H1 (cell line): Measurements from ENCODE around the gene CSNK1G3. TPM values are rescaled to one million over a fixed set of nuclear protein-coding genes. Genes with fewer than 3 reads are reported as not detected.

Experiments
- CTCF ChIA-PET: fragments of 300-600 bp; sonication (Branson Sonifier 250); formaldehyde crosslinking; loops from one replicate; lab custom pipeline; 2021; ENCODE audit not compliant: partially characterized antibody; lab: Charles Lee
- POLR2A ChIA-PET: fragments of 300-600 bp; sonication (Branson Sonifier 250); formaldehyde crosslinking; loops from one replicate; lab custom pipeline; 2021; ENCODE audit warnings: inconsistent platforms; ENCODE audit not compliant: partially characterized antibody; lab: Charles Lee
- DNase-seq, 2 experiments: peaks; one replicate each; pipeline versions ENCODE4 v3.0.0 to v3.0.0-alpha.2; 2010 to 2022; ENCODE audit warnings: low spot score in 2 of 2, low read depth in 1 of 2, mixed read lengths in 1 of 2
- FAIRE-seq: peaks from 2 replicates; lab custom pipeline; 2011; peaks lifted over from hg19 to GRCh38; lab: Jason Lieb, UNC
- H2AFZ ChIP-seq: 2 replicates; pipeline ENCODE4 v1.8.1; 2012; ENCODE audit warnings: low read length, inconsistent platforms
- H2AK5ac ChIP-seq: 2 replicates; pipeline ENCODE4 v1.6.1; 2013; ENCODE audit warnings: low read depth, low read length
- H2BK120ac ChIP-seq: replicated peaks from 2 replicates; pipeline ENCODE3; 2013; ENCODE audit warnings: low read depth, low read length, inconsistent platforms
- H2BK12ac ChIP-seq: 2 replicates; pipeline ENCODE4 v1.6.1; 2013; ENCODE audit warnings: low read depth, low read length
- H2BK15ac ChIP-seq: 2 replicates; pipeline ENCODE4 v1.6.1; 2013; ENCODE audit warnings: low read length
- H2BK20ac ChIP-seq: 2 replicates; pipeline ENCODE4 v1.6.1; 2013; ENCODE audit warnings: low read length
- H2BK5ac ChIP-seq: 2 replicates; pipeline ENCODE4 v1.6.1; 2013; ENCODE audit warnings: low read depth, low read length
- H3K14ac ChIP-seq: 2 replicates; pipeline ENCODE4 v1.6.1; 2013; ENCODE audit warnings: inconsistent platforms; ENCODE audit not compliant: insufficient read length
- H3K18ac ChIP-seq: 2 replicates; pipeline ENCODE4 v1.6.1; 2013; ENCODE audit warnings: low read length; ENCODE audit errors: extremely low read depth
- H3K23ac ChIP-seq: 2 replicates; pipeline ENCODE4 v1.6.1; 2013; ENCODE audit warnings: inconsistent platforms; ENCODE audit not compliant: insufficient read length
- H3K23me2 ChIP-seq: 2 replicates; pipeline ENCODE4 v1.6.1; 2013; ENCODE audit warnings: low read depth, low read length
- H3K27ac ChIP-seq: 2 replicates; pipeline ENCODE4 v1.6.1; 2011; ENCODE audit warnings: low read depth, low read length, inconsistent platforms
- H3K27me3 ChIP-seq, 4 experiments: replicated peaks in 1 of 4; 1 replicate in 1 of 4; 2 replicates in 3 of 4; pipeline versions ENCODE4 v1.6.1 to v1.8.1; 2011 to 2013; ENCODE audit warnings: low read length in 3 of 4, mild to moderate bottlenecking in 3 of 4, inconsistent platforms in 2 of 4, mixed read lengths in 2 of 4, moderate library complexity in 1 of 4; ENCODE audit not compliant: control insufficient read depth in 3 of 4, insufficient read depth in 3 of 4; ENCODE audit errors: extremely low read depth in 1 of 4
- H3K36me3 ChIP-seq, 4 experiments: 2 replicates each; pipeline versions ENCODE4 v1.6.1 to v1.8.1; 2011 to 2013; ENCODE audit warnings: mild to moderate bottlenecking in 4 of 4, low read length in 3 of 4, moderate library complexity in 2 of 4, control low read depth in 1 of 4, inconsistent platforms in 1 of 4; ENCODE audit not compliant: insufficient read depth in 4 of 4, control insufficient read depth in 2 of 4
- H3K4ac ChIP-seq: replicated peaks from 2 replicates; pipeline ENCODE3; 2013; ENCODE audit warnings: low read length, low read depth, mixed read lengths, inconsistent platforms; ENCODE audit not compliant: insufficient read length
- H3K4me1 ChIP-seq, 4 experiments: replicated peaks in 1 of 4; 1 replicate in 1 of 4; 2 replicates in 3 of 4; pipeline versions ENCODE4 v1.6.1 to v1.8.1; 2011 to 2013; ENCODE audit warnings: low read length in 3 of 4, inconsistent platforms in 2 of 4, mixed read lengths in 1 of 4; ENCODE audit not compliant: insufficient read depth in 4 of 4, control insufficient read depth in 3 of 4
- H3K4me2 ChIP-seq, 2 experiments: 2 replicates each; pipeline versions ENCODE4 v1.6.1 to v1.8.1; 2011 to 2013; ENCODE audit warnings: low read depth in 2 of 2, low read length in 2 of 2, control low read depth in 1 of 2, inconsistent platforms in 1 of 2, mild to moderate bottlenecking in 1 of 2; ENCODE audit not compliant: insufficient read depth in 1 of 2
- H3K4me3 ChIP-seq, 4 experiments: fragments of 200-600, 300-600 bp in 1 of 4; sonication (generic), shearing (Covaris generic), sonication (Bioruptor Twin) in 1 of 4; 2 replicates each; pipeline versions ENCODE4 v1.5.1 to v1.8.1; 2011 to 2016; ENCODE audit warnings: low read length in 4 of 4, low read depth in 3 of 4, control low read depth in 2 of 4, inconsistent platforms in 2 of 4, mild to moderate bottlenecking in 2 of 4, mixed read lengths in 1 of 4, moderate library complexity in 1 of 4; ENCODE audit not compliant: insufficient read depth in 2 of 4; ENCODE audit errors: extremely low read depth in 1 of 4
- H3K56ac ChIP-seq: replicated peaks from 2 replicates; pipeline ENCODE3; 2013; ENCODE audit warnings: low read depth, mild to moderate bottlenecking, mixed read lengths, low read length, inconsistent platforms; ENCODE audit not compliant: insufficient read length
- H3K79me1 ChIP-seq: 2 replicates; pipeline ENCODE4 v1.6.1; 2013; ENCODE audit warnings: low read depth, low read length, control low read depth
- H3K79me2 ChIP-seq, 2 experiments: 2 replicates each; pipeline versions ENCODE4 v1.6.1 to v1.8.1; 2012 to 2013; ENCODE audit warnings: low read length in 2 of 2, mild to moderate bottlenecking in 2 of 2, inconsistent platforms in 1 of 2; ENCODE audit not compliant: insufficient read depth in 2 of 2, control insufficient read depth in 1 of 2
- H3K9ac ChIP-seq, 4 experiments: replicated peaks in 1 of 4; 1 replicate in 1 of 4; 2 replicates in 3 of 4; pipeline versions ENCODE4 v1.6.1 to v1.8.1; 2011 to 2013; ENCODE audit warnings: low read depth in 3 of 4, low read length in 3 of 4, control low read depth in 2 of 4, mild to moderate bottlenecking in 2 of 4, moderate library complexity in 2 of 4, inconsistent platforms in 1 of 4; ENCODE audit errors: extremely low read depth in 1 of 4
- H3K9me3 ChIP-seq, 2 experiments: 2 replicates each; pipeline versions ENCODE4 v1.6.1 to v1.8.1; 2012 to 2013; ENCODE audit warnings: mild to moderate bottlenecking in 2 of 2, moderate library complexity in 2 of 2, control low read depth in 1 of 2, inconsistent platforms in 1 of 2, low read depth in 1 of 2, low read length in 1 of 2, mixed read lengths in 1 of 2; ENCODE audit not compliant: insufficient read depth in 2 of 2
- H4K20me1 ChIP-seq, 2 experiments: replicated peaks in 1 of 2; 2 replicates each; pipeline versions ENCODE3 to v1.8.1; 2011 to 2013; ENCODE audit warnings: inconsistent platforms in 2 of 2, low read length in 2 of 2, mild to moderate bottlenecking in 1 of 2; ENCODE audit not compliant: insufficient read depth in 2 of 2, control insufficient read depth in 1 of 2
- H4K5ac ChIP-seq: 2 replicates; pipeline ENCODE4 v1.6.1; 2013; ENCODE audit warnings: low read length, low read depth, mixed read lengths, inconsistent platforms; ENCODE audit not compliant: insufficient read length
- H4K8ac ChIP-seq: 2 replicates; pipeline ENCODE4 v1.8.0; 2013; ENCODE audit warnings: mild to moderate bottlenecking, moderate library complexity, low read length, inconsistent platforms; ENCODE audit not compliant: insufficient read depth; ENCODE audit errors: extremely low read depth
- H4K91ac ChIP-seq: replicated peaks from 2 replicates; pipeline ENCODE3; 2013; ENCODE audit warnings: low read length, mixed read lengths, inconsistent platforms; ENCODE audit not compliant: insufficient read length
- BACH1 ChIP-seq: IDR thresholded peaks from 2 replicates; pipeline ENCODE4 v1.6.1; 2012; ENCODE audit warnings: low read length, improper control_type of control experiment
- BCL11A ChIP-seq, 2 experiments: IDR thresholded peaks; one replicate each; pipeline ENCODE4 v1.6.1; 2011; ENCODE audit warnings: low read depth in 2 of 2, low read length in 2 of 2, mild to moderate bottlenecking in 2 of 2
- E2F6 ChIP-seq: IDR thresholded peaks from 2 replicates; pipeline ENCODE4 v1.6.1; 2012; ENCODE audit warnings: inconsistent platforms
- POLR2A ChIP-seq, 2 experiments: IDR thresholded peaks; 1 replicate in 1 of 2; 2 replicates in 1 of 2; pipeline ENCODE4 v1.6.1; 2011; ENCODE audit warnings: low read depth in 2 of 2, low read length in 2 of 2, mild to moderate bottlenecking in 2 of 2; ENCODE audit errors: control extremely low read depth in 1 of 2
- POLR2AphosphoS5 ChIP-seq: IDR thresholded peaks from 2 replicates; pipeline ENCODE4 v1.6.1; 2011; ENCODE audit warnings: low read depth, low read length
- SIN3A ChIP-seq, 2 experiments: IDR thresholded peaks in 1 of 2; conservative IDR thresholded peaks in 1 of 2; 2 replicates each; pipeline ENCODE4 v1.6.1; 2011 to 2012; ENCODE audit warnings: low read length in 2 of 2, improper control_type of control experiment in 1 of 2, low read depth in 1 of 2, mild to moderate bottlenecking in 1 of 2
- YY1 ChIP-seq: IDR thresholded peaks from 2 replicates; pipeline ENCODE4 v1.6.1; 2011; ENCODE audit warnings: low read depth, mild to moderate bottlenecking, low read length
- WGBS, 2 experiments: shearing (Covaris generic) in 1 of 2; methylation state at CpG; one replicate each; pipeline versions ENCODE4 v1.1.6 to v1.1.7; 2013 to 2015; ENCODE audit warnings: low lambda C conversion rate in 2 of 2, mixed read lengths in 2 of 2, inconsistent platforms in 1 of 2, low coverage in 1 of 2, missing lambda C conversion rate in 1 of 2; ENCODE audit not compliant: insufficient replicate concordance in 2 of 2, insufficient coverage in 1 of 2, insufficient read length in 1 of 2; ENCODE audit errors: extremely low coverage in 1 of 2, missing lambda C conversion rate in 1 of 2; 5-methylcytosine and 5-hydroxymethylcytosine counted together
- polyA plus RNA-seq, 7 experiments: library from polyadenylated mRNA; depleted of rRNA in 3 of 7; stranded (reverse) in 5 of 7; unstranded in 2 of 7; fragments of >200 nt in 5 of 7; fragments of 200-250 nt in 2 of 7; gene quantifications; 1 replicate in 5 of 7; 2 replicates in 1 of 7; 4 replicates in 1 of 7; pipeline versions ENCODE4 v1.2.1 to v1.2.3, GENCODE V29; 2011 to 2013; ENCODE audit warnings: missing spikeins in 2 of 7, mixed read lengths in 2 of 7
- total RNA-seq: library from RNA; stranded (reverse); fragmentation: NEBNext Ultra II Directional; extraction: Animal tissue kit (Norgen Biotek cat#: 25700); gene quantifications from 2 replicates; pipeline ENCODE4 v1.2.1, GENCODE V29; 2021
- TF ChIP-seq, protein P1 (sequence below): IDR thresholded peaks from 2 replicates; pipeline ENCODE4 v1.6.1; 2012; ENCODE audit warnings: low read length, inconsistent platforms
- TF ChIP-seq, protein P2 (sequence below): IDR thresholded peaks from 2 replicates; pipeline ENCODE4 v1.6.1; 2012; ENCODE audit warnings: inconsistent platforms

The CSNK1G3 gene
- total and polyA plus RNA-seq, 2 of the 8 experiments (the other 6 are each of a cell fraction or from before 2014, with no cell fraction given) = 10.6 to 58.9 TPM

- H3K27ac ChIP-seq = no peak overlapping the region
- H4K20me1 ChIP-seq = peaks cover 5 to 9% of the 10 kb centered on the region in 2 experiments
- no peak overlapping the region for H2BK12ac ChIP-seq
- CTCF ChIA-PET = no interaction called here
- no peaks in the 10 kb centered on the region for H3K36me3 ChIP-seq
- H2AFZ ChIP-seq = no peak overlapping the region
- H3K18ac ChIP-seq = no peak overlapping the region
- DNase-seq (no peak), FAIRE-seq (no peak)
- H2BK20ac ChIP-seq = no peak overlapping the region
- peaks cover 8% of the 10 kb centered on the region for H3K23me2 ChIP-seq
- H2BK120ac ChIP-seq = no peak overlapping the region
- no peak overlapping the region for H4K8ac ChIP-seq
- WGBS, 2 experiments = 82% methylated on average over 5 of the region's 5 CpGs; no CpG with 5 or more reads in 1 of the 2 experiments
- no peak overlapping the region for H4K91ac ChIP-seq
- no peaks in the 10 kb centered on the region for H3K9me3 ChIP-seq
- peaks cover 0 to 9% (median 5%) of the 10 kb centered on the region in 4 experiments; a peak in 5 of 7 replicates for H3K4me1 ChIP-seq
- H3K23ac ChIP-seq = no peak overlapping the region
- no peak overlapping the region for H2AK5ac ChIP-seq
- H3K4me2 ChIP-seq = peak overlapping the region in 1 of 2 experiments; percentile 28; a peak in 2 of 4 replicates
- H3K27me3 ChIP-seq = no peaks in the 10 kb centered on the region
- H3K79me1 ChIP-seq = peaks cover 4% of the 10 kb centered on the region; the same call in 1 of the 2 replicates
- POLR2A ChIA-PET = no interaction called here
- TF ChIP-seq, protein P1, sequence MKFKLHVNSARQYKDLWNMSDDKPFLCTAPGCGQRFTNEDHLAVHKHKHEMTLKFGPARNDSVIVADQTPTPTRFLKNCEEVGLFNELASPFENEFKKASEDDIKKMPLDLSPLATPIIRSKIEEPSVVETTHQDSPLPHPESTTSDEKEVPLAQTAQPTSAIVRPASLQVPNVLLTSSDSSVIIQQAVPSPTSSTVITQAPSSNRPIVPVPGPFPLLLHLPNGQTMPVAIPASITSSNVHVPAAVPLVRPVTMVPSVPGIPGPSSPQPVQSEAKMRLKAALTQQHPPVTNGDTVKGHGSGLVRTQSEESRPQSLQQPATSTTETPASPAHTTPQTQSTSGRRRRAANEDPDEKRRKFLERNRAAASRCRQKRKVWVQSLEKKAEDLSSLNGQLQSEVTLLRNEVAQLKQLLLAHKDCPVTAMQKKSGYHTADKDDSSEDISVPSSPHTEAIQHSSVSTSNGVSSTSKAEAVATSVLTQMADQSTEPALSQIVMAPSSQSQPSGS = no peak
- TF ChIP-seq BCL11A (IDR thresholded peaks at IDR 0.05; ENCODE audit: low read depth in 2 of 2, low read length in 2 of 2) (no peak), YY1 (no peak), BACH1 (no peak), POLR2A (IDR thresholded peaks at IDR 0.05; ENCODE audit: control extremely low read depth in 1 of 2, low read depth in 2 of 2, low read length in 2 of 2) (no peak), POLR2AphosphoS5 (no peak), SIN3A (conservative IDR thresholded peaks at IDR 0.05 in 1 of 2, IDR thresholded peaks at IDR 0.05 in 1 of 2; ENCODE audit: low read depth in 1 of 2, low read length in 2 of 2) (no peak), E2F6 (no peak)
- TF ChIP-seq, protein P2, sequence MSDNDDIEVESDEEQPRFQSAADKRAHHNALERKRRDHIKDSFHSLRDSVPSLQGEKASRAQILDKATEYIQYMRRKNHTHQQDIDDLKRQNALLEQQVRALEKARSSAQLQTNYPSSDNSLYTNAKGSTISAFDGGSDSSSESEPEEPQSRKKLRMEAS = no peak
- TF ChIP-seq, all 59 proteins: peak for 0
- H3K4ac ChIP-seq = no peak overlapping the region
- no peak overlapping the region for H3K14ac ChIP-seq
- no peak overlapping the region for H3K56ac ChIP-seq
- no peak overlapping the region for H4K5ac ChIP-seq
- H3K9ac ChIP-seq = no peak overlapping the region
- no peak overlapping the region for H2BK15ac ChIP-seq
- H3K79me2 ChIP-seq = peaks cover 24 to 70% of the 10 kb centered on the region in 2 experiments
- H2BK5ac ChIP-seq = no peak overlapping the region
- no peak overlapping the region for H3K4me3 ChIP-seq
Observed at GRCh38 chr5:123514615-123515355, 2.8 kb downstream of the CSNK1G3 start.
